Measurements from ENCODE around the gene FAM149A. TPM values are rescaled to one million over a fixed set of nuclear protein-coding genes. Genes with fewer than 3 reads are reported as not detected.

FAM149A gene
- total RNA-seq, result 6.8 TPM

DNA sequence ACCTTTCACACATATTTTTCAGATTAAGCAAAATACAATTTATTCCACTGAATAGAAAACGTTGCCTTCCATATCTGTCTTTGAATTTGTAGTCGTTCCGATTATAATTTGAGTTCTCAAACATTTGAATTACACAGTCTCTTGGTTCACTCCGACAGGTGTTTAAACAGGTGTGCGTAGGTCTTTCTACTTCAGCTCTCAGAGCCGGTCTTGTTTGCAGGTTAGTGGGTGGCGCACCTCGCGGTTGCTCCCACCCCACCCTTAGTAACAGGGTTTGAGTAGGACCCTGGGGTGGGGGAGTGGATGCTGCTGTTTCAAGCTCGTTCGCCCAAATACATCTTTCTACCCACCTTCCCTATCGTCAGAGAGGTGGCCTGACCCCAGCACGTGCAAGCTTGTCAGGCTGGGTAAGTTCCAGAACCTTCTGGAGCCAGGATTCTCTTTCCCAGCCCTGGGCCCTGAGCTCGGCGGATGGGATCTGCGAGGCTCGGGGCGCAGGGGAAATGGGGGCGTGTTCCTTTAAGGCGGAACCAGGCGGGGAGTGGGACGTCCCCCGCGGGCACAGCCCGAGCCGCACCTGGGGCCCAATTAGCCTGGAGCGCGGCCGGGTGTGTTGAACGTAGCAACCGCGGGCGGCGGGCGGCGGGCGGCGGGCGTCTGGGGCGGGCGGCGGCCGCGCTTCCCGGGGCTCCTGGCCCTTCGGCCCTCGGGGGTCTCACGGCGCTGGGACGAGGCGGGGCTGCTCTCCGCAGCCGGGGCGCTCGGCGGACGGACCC lies at the start of gene FAM149A:
Gene FAM149A, plus strand, starts transcription at position 591 of the 776 bp plus-strand sequence.
- no peaks in the 10 kb centered on the region for H3K36me3 ChIP-seq (ENCODE audit: control insufficient read depth in 3 of 3, insufficient read depth in 3 of 3, low read length in 3 of 3)
- H3K9ac ChIP-seq (ENCODE audit: low read depth in 1 of 3, low read length in 3 of 3), result peak within 1 kb of the TSS in 1 of 3 donors; percentile 50
- no peaks in the 10 kb centered on the region for H3K9me3 ChIP-seq (ENCODE audit: control insufficient read depth in 3 of 3, low read length in 3 of 3)
- H3K4me1 ChIP-seq (ENCODE audit: control insufficient read depth in 3 of 3, insufficient read depth in 3 of 3, low read length in 3 of 3), result peaks cover 4 to 8% (median 6%) of the 10 kb centered on the region in 3 donors
- H3K27ac ChIP-seq (ENCODE audit: low read depth, low read length), result no peak within 1 kb of the TSS
- peak within 1 kb of the TSS; percentile 23 to 58 (median 31) for H3K4me3 ChIP-seq (ENCODE audit: low read length in 3 of 3)
- H3K27me3 ChIP-seq (ENCODE audit: control insufficient read depth in 3 of 3, insufficient read depth in 3 of 3, low read length in 3 of 3), result peaks cover 22 to 25% (median 22%) of the 10 kb centered on the region in 3 donors

- no peaks in the 10 kb centered on the region for H3K9me3 ChIP-seq (ENCODE audit: control insufficient read depth in 3 of 3, low read length in 3 of 3)
- H3K4me3 ChIP-seq (ENCODE audit: low read length in 3 of 3), result no peak overlapping the region
- H3K27me3 ChIP-seq (ENCODE audit: control insufficient read depth in 3 of 3, insufficient read depth in 3 of 3, low read length in 3 of 3), result no peaks in the 10 kb centered on the region
- H3K27ac ChIP-seq (ENCODE audit: low read depth, low read length), result no peak overlapping the region
- no peaks in the 10 kb centered on the region for H3K36me3 ChIP-seq (ENCODE audit: control insufficient read depth in 3 of 3, insufficient read depth in 3 of 3, low read length in 3 of 3)
- no peak overlapping the region for H3K9ac ChIP-seq (ENCODE audit: low read depth in 1 of 3, low read length in 3 of 3)
- H3K4me1 ChIP-seq (ENCODE audit: control insufficient read depth in 3 of 3, insufficient read depth in 3 of 3, low read length in 3 of 3), result no peaks in the 10 kb centered on the region
Measured at GRCh38 chr4:186058253-186058979, 46.1 kb upstream of the FAM149A start.

GRCh38 chr4:186058980-186059316 lies 45.6 kb upstream of the FAM149A start:
- Histone ChIP-seq H3K9ac (ENCODE audit: low read depth in 1 of 3, low read length in 3 of 3) (no peak overlapping the region), H3K27ac (ENCODE audit: low read depth, low read length) (no peak overlapping the region), H3K36me3 (ENCODE audit: control insufficient read depth in 3 of 3, insufficient read depth in 3 of 3, low read length in 3 of 3) (no peaks in the 10 kb centered on the region), H3K27me3 (ENCODE audit: control insufficient read depth in 3 of 3, insufficient read depth in 3 of 3, low read length in 3 of 3) (no peaks in the 10 kb centered on the region), H3K4me3 (ENCODE audit: low read length in 3 of 3) (no peak overlapping the region), H3K4me1 (ENCODE audit: control insufficient read depth in 3 of 3, insufficient read depth in 3 of 3, low read length in 3 of 3) (no peaks in the 10 kb centered on the region), H3K9me3 (ENCODE audit: control insufficient read depth in 3 of 3, low read length in 3 of 3) (no peaks in the 10 kb centered on the region)

DNA sequence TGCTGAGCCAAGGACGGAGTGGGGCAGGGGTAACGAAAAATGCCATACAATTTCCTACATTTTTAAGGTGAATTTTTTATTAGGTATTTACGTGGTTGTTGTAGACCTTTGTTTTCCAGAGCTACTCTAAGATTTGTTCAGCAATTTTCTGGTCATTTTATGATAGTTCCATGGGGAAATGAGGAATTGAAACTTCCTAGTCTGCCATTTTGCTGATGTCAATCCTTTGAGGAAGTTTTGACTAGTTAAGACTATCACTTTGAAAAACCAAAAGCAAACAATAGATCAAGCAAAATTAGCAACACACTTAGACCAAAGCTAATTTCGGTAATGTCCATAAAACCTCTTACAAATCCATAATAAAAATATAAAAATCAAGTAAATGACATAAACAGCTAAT lies 42.6 kb upstream of the FAM149A start:
- Histone ChIP-seq H3K9ac (ENCODE audit: low read depth in 1 of 3, low read length in 3 of 3) (no peak overlapping the region), H3K27ac (ENCODE audit: low read depth, low read length) (no peak overlapping the region), H3K36me3 (ENCODE audit: control insufficient read depth in 3 of 3, insufficient read depth in 3 of 3, low read length in 3 of 3) (no peaks in the 10 kb centered on the region), H3K9me3 (ENCODE audit: control insufficient read depth in 3 of 3, low read length in 3 of 3) (no peaks in the 10 kb centered on the region), H3K4me3 (ENCODE audit: low read length in 3 of 3) (no peak overlapping the region), H3K4me1 (ENCODE audit: control insufficient read depth in 3 of 3, insufficient read depth in 3 of 3, low read length in 3 of 3) (no peaks in the 10 kb centered on the region), H3K27me3 (ENCODE audit: control insufficient read depth in 3 of 3, insufficient read depth in 3 of 3, low read length in 3 of 3) (no peaks in the 10 kb centered on the region)

DNA sequence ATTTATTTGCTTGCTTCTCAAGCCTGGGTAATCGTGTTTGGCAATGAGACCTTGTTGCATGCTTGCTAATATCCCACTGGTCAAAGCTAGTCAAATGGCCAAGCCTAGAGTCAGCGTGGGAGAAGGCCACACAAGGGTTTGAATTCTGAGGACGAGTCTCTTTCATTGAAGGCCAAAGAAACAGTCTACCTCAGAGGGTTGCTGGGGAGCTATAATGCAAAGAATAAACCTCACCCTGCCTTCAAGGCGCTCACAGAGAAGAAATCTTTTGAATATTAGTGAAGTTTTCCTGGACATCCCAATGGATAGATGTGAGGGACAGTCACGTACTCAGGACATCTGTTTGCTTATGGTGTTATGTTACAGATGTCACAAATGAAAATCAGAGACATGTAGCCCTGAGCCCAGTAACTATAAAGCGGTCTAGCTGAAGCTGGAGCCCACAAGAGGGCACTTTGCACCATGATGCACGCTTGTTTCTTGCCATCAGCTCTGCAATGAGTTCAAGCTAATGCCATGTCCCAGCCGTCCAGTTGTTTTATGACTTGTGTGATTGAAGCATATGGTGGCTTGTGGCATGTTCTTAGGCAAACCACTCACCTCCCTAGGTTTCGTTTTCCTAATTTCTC lies 36.6 kb upstream of the FAM149A start:
- no peaks in the 10 kb centered on the region for H3K36me3 ChIP-seq (ENCODE audit: control insufficient read depth in 3 of 3, insufficient read depth in 3 of 3, low read length in 3 of 3)
- H3K27me3 ChIP-seq (ENCODE audit: control insufficient read depth in 3 of 3, insufficient read depth in 3 of 3, low read length in 3 of 3), result no peaks in the 10 kb centered on the region
- H3K9me3 ChIP-seq (ENCODE audit: control insufficient read depth in 3 of 3, low read length in 3 of 3), result no peaks in the 10 kb centered on the region
- peaks cover 0 to 3% (median 0%) of the 10 kb centered on the region in 3 donors for H3K4me1 ChIP-seq (ENCODE audit: control insufficient read depth in 3 of 3, insufficient read depth in 3 of 3, low read length in 3 of 3)
- H3K27ac ChIP-seq (ENCODE audit: low read depth, low read length), result no peak overlapping the region
- H3K4me3 ChIP-seq (ENCODE audit: low read length in 3 of 3), result peak overlapping the region; percentile 68 to 81 (median 74)
- H3K9ac ChIP-seq (ENCODE audit: low read depth in 1 of 3, low read length in 3 of 3), result peak overlapping the region in 2 of 3 donors; percentile 63 to 79

- peaks cover 0 to 3% (median 0%) of the 10 kb centered on the region in 3 donors for H3K4me1 ChIP-seq (ENCODE audit: control insufficient read depth in 3 of 3, insufficient read depth in 3 of 3, low read length in 3 of 3)
- H3K27ac ChIP-seq (ENCODE audit: low read depth, low read length), result no peak within 1 kb of the TSS
- no peaks in the 10 kb centered on the region for H3K27me3 ChIP-seq (ENCODE audit: control insufficient read depth in 3 of 3, insufficient read depth in 3 of 3, low read length in 3 of 3)
- H3K9me3 ChIP-seq (ENCODE audit: control insufficient read depth in 3 of 3, low read length in 3 of 3), result no peaks in the 10 kb centered on the region
- peak within 1 kb of the TSS; percentile 63 to 79 (median 71) for H3K9ac ChIP-seq (ENCODE audit: low read depth in 1 of 3, low read length in 3 of 3)
- H3K4me3 ChIP-seq (ENCODE audit: low read length in 3 of 3), result peak within 1 kb of the TSS; percentile 68 to 81 (median 74)
- no peaks in the 10 kb centered on the region for H3K36me3 ChIP-seq (ENCODE audit: control insufficient read depth in 3 of 3, insufficient read depth in 3 of 3, low read length in 3 of 3)
Measured at GRCh38 chr4:186068581-186069348, 35.7 kb upstream of the FAM149A start, which contains the start of gene TLR3. Gene TLR3 (plus strand): TSS chr4:186069156. CDS start chr4:186076620, 7,464 bp downstream.

DNA sequence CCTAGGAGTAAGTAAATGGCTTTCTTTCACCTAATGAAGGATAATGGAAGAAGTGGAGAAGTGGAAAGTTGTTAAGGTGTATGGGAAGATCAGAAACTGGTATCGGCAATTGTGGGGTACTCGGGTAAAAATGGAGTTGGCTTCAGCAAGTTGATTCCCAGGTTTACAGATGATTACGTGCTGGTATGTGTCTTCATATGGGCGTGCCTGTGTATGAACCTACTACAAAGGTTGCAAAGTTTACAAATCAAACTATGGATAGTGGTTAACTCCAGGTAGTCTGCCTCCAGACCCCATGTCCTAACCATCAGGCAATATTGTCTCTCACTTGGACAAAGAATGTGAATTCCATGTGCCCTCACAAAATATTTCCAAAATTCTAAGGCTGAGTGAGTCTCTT lies 34.8 kb upstream of the FAM149A start:
- Histone ChIP-seq H3K36me3 (ENCODE audit: control insufficient read depth in 3 of 3, insufficient read depth in 3 of 3, low read length in 3 of 3) (no peaks in the 10 kb centered on the region), H3K27ac (ENCODE audit: low read depth, low read length) (no peak overlapping the region), H3K4me1 (ENCODE audit: control insufficient read depth in 3 of 3, insufficient read depth in 3 of 3, low read length in 3 of 3) (peaks cover 0 to 3% (median 0%) of the 10 kb centered on the region in 3 donors), H3K27me3 (ENCODE audit: control insufficient read depth in 3 of 3, insufficient read depth in 3 of 3, low read length in 3 of 3) (no peaks in the 10 kb centered on the region), H3K4me3 (ENCODE audit: low read length in 3 of 3) (peak overlapping the region in 2 of 3 donors; percentile 68 to 81), H3K9ac (ENCODE audit: low read depth in 1 of 3, low read length in 3 of 3) (no peak overlapping the region), H3K9me3 (ENCODE audit: control insufficient read depth in 3 of 3, low read length in 3 of 3) (no peaks in the 10 kb centered on the region)

- Histone ChIP-seq H3K27me3 (ENCODE audit: control insufficient read depth in 3 of 3, insufficient read depth in 3 of 3, low read length in 3 of 3) (no peaks in the 10 kb centered on the region), H3K36me3 (ENCODE audit: control insufficient read depth in 3 of 3, insufficient read depth in 3 of 3, low read length in 3 of 3) (no peaks in the 10 kb centered on the region), H3K9ac (ENCODE audit: low read depth in 1 of 3, low read length in 3 of 3) (no peak overlapping the region), H3K4me1 (ENCODE audit: control insufficient read depth in 3 of 3, insufficient read depth in 3 of 3, low read length in 3 of 3) (peaks cover 0 to 3% (median 0%) of the 10 kb centered on the region in 3 donors), H3K4me3 (ENCODE audit: low read length in 3 of 3) (no peak overlapping the region), H3K9me3 (ENCODE audit: control insufficient read depth in 3 of 3, low read length in 3 of 3) (no peaks in the 10 kb centered on the region), H3K27ac (ENCODE audit: low read depth, low read length) (no peak overlapping the region)
Measured at GRCh38 chr4:186072516-186072915, 32.0 kb upstream of the FAM149A start.

GRCh38 chr4:186074189-186074588 lies 30.3 kb upstream of the FAM149A start:
- Histone ChIP-seq H3K4me1 (ENCODE audit: control insufficient read depth in 3 of 3, insufficient read depth in 3 of 3, low read length in 3 of 3) (no peaks in the 10 kb centered on the region), H3K9ac (ENCODE audit: low read depth in 1 of 3, low read length in 3 of 3) (no peak overlapping the region), H3K27me3 (ENCODE audit: control insufficient read depth in 3 of 3, insufficient read depth in 3 of 3, low read length in 3 of 3) (no peaks in the 10 kb centered on the region), H3K27ac (ENCODE audit: low read depth, low read length) (no peak overlapping the region), H3K36me3 (ENCODE audit: control insufficient read depth in 3 of 3, insufficient read depth in 3 of 3, low read length in 3 of 3) (no peaks in the 10 kb centered on the region), H3K4me3 (ENCODE audit: low read length in 3 of 3) (no peak overlapping the region), H3K9me3 (ENCODE audit: control insufficient read depth in 3 of 3, low read length in 3 of 3) (no peaks in the 10 kb centered on the region)
